Epithelial cell of proximal tubule (primary cell): ENCODE measurements around the gene SORCS1. TPM values are rescaled to one million over a fixed set of nuclear protein-coding genes. Genes with fewer than 3 reads are reported as not detected.

Experiments
- DNase-seq: peaks from one replicate; pipeline ENCODE4 v3.0.0-alpha.2; 2011; ENCODE audit warnings: low read depth
- H3K4me3 ChIP-seq: 2 replicates; pipeline ENCODE4 v1.5.1; 2011; ENCODE audit warnings: low read depth, mild to moderate bottlenecking, low read length
- CTCF ChIP-seq: conservative IDR thresholded peaks from 2 replicates; pipeline ENCODE4 v1.5.1; 2012; ENCODE audit warnings: low read depth, mild to moderate bottlenecking, low read length
- total RNA-seq: library from RNA; depleted of rRNA; stranded (reverse); fragments of >200 nt; gene quantifications from 2 replicates; pipeline ENCODE4 v1.2.3, GENCODE V29; 2015

The SORCS1 gene
- total RNA-seq, 1 donor from 2014 or later = 0.06 TPM

GRCh38 chr10:106679314-106679713 lies 485.2 kb downstream of the SORCS1 start:
- TF ChIP-seq CTCF = no peak
- no peak for DNase-seq

GRCh38 chr10:106672517-106673175 lies 491.9 kb downstream of the SORCS1 start:
- no peak for DNase-seq
- H3K4me3 ChIP-seq = no peak overlapping the region
- TF ChIP-seq CTCF = no peak

More at GRCh38 chr10:106679314-106679713, 485.2 kb downstream of the SORCS1 start:
- H3K4me3 ChIP-seq = no peak overlapping the region

GRCh38 chr10:106661767-106662140 lies 502.8 kb downstream of the SORCS1 start:
- H3K4me3 ChIP-seq = no peak overlapping the region
- no peak for DNase-seq
- no peak for TF ChIP-seq CTCF

- H3K4me3 ChIP-seq = no peak overlapping the region
- TF ChIP-seq CTCF = no peak
- DNase-seq = no peak
Observed at GRCh38 chr10:106661133-106661766, 503.3 kb downstream of the SORCS1 start.

DNA sequence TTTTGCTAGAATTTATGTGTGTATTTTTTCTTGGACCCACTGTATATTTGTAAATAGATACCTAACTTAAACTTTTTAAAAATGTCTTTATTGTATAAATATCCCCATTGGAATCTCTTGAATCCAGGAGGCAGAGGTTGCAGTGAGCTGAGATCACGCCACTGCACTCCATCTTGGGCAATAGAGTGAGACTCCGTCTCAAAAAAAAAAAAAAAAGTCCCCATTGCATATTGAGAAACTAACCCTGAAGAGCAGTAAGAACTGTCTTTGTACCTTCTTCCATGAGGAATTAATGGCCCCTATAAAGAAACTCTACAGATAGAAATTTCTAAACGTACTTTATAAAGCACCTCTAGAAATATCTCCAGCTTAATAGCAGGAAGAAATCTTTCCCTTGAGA lies 504.0 kb downstream of the SORCS1 start:
- H3K4me3 ChIP-seq = no peak overlapping the region
- TF ChIP-seq CTCF = no peak
- DNase-seq = no peak

DNA sequence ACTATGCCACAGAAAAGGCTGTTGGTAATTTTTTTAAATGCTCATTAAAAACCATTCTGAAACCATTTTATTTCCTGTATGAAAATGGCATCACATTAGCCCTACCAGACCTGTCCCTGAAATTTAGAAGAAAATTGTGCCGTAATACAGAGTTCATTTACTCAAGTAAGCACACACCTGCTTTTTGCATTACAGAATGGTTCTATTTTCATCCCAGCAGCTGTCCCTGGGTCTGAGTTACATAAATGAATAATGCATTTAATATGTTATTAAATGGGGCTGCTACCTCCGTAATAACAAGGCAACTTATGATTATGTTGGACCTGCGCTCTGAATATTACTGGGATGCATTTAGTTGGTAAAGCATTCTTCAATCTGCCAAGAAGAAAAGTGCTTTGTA lies 508.9 kb downstream of the SORCS1 start:
- DNase-seq = no peak
- no peak overlapping the region for H3K4me3 ChIP-seq
- TF ChIP-seq CTCF = no peak

GRCh38 chr10:106655165-106655564 lies 509.3 kb downstream of the SORCS1 start:
- no peak for DNase-seq
- TF ChIP-seq CTCF = no peak
- H3K4me3 ChIP-seq = no peak overlapping the region
